GM21423 (cell line): Measurements from ENCODE around the gene DSTN.

Experiments
- ATAC-seq: cut with Tn5 transposase; IDR thresholded peaks from one replicate; pipeline ENCODE4 v1.9.1; 2021; ENCODE audit warnings: mild to moderate bottlenecking, moderate library complexity; ENCODE audit not compliant: unreplicated experiment

DSTN gene

DNA sequence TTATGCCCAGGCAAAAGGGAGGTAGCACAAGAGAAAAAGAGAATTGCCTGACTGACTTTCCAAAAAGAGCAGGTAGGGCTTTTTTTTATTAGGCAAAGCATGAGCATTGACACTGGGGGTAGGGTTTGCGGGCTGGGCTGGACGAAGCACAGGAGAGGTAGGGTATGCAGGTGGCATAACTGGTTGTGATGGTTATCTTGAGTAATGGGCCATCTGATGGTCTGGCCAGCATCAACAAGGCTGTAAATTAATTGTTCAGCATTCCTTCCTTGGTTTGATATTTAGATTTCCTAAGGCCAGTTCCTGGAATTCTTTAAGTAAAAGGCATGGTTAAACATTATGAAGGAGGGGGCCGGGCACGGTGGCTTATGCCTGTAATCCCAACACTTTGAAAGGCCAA is 24.7 kb upstream of the DSTN start:
- no peak for ATAC-seq

DNA sequence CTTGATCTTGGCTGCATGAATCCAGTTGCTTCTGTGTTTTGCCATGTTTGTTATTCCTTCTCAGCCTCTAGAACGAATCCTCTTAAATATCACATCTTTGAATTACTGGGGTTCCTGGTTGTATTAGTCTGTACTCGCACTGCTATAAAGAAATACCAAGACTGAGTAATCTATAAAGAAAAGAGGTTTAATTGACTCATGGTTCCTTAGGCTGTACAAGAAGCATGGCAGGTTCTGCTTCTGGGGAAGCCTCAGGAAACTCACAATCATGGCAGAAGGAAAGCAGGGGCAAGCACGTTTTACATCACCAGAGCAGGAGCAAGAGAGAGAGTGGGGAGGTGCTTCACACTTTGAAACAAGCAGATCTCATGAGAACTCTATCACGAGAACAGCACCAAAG is 20.7 kb upstream of the DSTN start:
- ATAC-seq = no peak

GRCh38 chr20:17555106-17555505 is 14.8 kb upstream of the DSTN start:
- ATAC-seq = no peak

- ATAC-seq = no peak
These were observed 12.8 kb upstream of the DSTN start for GRCh38 chr20:17556837-17557674.

DNA sequence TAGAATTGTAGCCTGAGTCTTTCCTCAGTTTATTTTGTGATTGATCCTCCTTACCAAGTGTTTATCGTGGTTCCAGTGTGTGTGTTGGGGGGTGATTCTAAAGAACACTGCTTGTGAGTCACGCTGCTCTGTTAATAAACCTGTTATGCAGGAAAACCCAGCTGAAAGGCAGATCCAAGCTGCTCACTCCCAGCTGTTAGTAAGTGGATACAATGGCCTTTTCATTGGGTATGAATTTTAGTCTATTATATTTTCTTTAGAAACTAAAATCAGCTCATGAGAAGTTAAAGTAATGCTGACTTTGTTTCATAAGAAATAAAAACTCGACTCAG is 12.2 kb upstream of the DSTN start:
- ATAC-seq = no peak

GRCh38 chr20:17558154-17558940 is 11.5 kb upstream of the DSTN start:
- ATAC-seq = no peak

DNA sequence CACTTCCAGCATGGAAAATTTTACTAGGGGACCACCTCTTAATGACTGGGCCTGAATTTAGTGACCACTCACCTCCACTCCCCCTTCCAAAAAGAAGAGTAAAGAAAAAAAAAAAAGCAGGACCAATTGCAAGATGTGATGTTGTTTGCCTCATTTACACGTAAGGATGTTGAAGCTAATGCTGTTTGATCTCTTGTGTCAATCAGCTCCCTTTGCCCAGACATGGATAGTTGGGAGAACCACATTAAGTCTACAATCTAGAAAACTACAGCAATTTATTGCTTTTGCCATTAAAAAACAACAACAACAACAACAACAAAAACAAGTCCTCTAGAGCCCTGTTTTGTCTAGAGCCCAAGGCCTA is 11.0 kb upstream of the DSTN start:
- ATAC-seq = no peak

GRCh38 chr20:17559338-17559737 is 10.5 kb upstream of the DSTN start:
- no peak for ATAC-seq

DNA sequence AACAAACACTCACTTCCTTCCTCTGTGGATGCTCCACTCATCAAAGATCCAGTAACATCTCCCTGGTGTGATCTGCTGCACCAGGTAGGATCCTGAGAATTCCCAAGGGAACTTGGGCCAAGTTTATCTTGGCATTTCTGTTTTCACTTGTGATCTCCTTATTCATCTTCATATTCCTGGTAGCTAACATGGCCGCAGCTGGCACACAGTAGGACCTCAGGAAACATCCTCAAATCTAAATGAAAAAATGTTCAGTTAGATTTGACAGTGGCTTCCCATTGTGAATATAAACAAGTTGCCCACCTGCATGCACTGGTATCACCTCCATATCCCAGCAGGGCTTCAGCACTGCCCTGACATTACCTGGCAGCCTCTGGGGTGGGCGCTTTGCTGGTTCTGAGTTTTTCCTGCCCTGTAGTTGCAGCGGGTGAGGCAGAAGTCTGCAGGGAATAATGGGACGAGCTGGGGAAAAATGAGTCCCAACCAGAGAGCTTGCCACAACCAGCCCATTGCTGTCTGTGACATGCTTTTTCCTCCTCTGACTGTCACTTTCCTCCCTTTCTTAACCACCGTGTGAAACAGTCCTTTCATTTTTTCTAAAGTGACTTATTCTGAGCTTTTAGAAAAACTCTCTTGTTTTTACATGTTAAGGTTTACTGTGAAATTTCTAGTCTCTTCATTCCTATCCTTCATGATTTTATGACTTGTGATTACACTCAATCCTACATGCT is 9.4 kb upstream of the DSTN start:
- ATAC-seq = no peak

DNA sequence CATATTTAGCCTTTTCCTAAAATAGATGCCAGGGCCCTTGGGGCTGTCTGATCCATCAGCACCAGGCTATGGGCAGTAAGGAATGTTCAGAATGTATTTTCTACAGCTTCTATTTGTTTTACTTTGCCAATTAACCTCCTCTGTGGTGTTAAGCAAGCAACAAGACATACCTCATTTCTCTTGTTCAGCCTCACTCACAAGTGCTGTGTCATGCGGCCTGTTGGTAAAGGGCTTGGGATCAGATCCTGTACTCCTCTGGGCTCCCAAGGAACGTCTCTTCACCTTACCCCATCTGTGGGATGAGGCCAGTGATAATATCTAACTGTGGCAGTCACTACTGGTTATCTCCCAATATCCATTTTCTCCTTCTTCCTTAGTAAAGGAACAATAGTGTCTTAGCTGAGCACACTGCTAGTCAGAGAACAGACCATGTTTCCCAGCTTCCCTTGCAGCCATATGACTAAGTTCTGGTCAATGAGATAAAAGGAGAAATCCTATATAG is 7.0 kb upstream of the DSTN start:
- no peak for ATAC-seq

- ATAC-seq = no peak
These were observed 4.6 kb upstream of the DSTN start for GRCh38 chr20:17565169-17565845.

GRCh38 chr20:17566345-17566744 is 3.5 kb upstream of the DSTN start:
- ATAC-seq = no peak

DNA sequence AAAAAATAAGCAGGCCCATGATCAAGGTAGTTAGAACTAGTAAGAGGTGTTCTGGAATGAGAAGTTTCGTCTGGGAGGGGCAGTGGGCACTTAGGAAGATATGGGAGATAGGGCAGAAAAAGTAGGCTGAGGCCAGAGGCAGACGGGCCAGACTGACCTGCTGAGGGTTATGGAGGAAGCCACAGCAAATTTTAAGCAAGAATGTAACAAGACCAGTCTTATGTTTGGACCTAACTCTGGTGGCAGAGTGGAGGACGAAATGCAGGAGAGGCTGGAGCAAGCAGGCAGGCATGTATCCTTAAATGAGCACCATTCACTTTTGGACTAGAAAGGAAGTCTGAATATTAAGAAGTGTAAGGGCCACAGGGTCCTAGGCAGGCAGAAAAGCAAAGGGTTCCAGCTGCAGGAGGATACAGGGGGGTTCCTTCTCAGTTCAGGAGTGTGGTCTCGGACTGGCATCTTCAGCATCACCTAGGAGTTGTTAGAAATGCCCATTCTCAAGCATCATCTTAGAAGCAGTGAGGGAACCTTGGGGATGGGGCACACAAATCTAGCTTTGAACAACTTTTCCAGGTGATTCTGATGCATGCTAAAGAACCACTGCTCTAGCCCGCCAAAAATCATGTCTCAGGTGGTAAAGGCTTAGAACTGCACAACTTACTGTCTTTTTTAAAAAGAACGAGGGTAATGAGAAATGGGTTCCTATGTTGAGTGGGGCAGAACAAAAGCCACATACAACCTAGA is 1.7 kb upstream of the DSTN start:
- ATAC-seq = no peak

- no peak for ATAC-seq
These were observed 828 bp upstream of the DSTN start for GRCh38 chr20:17568972-17569521.

- peak; percentile 33 for ATAC-seq
These were observed 675 bp downstream of the DSTN start for GRCh38 chr20:17570347-17571152.

DNA sequence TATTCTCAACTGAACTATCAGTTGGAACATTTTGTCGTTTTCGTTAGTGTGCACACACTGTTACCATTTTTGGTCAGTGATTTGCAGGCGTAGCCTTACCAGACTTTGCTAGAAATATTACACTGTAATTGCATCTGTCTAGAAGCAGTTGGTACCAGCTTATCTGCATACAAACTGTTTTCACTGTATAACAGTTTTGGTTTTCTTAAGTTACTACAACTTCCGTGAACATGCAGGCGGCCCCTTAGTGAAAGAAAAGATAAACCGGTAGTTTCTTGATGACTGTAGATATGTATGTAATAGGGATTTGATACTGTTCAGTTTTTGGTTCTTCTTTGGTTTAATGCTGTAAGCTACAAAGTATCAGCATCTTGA is 1.3 kb downstream of the DSTN start:
- no peak for ATAC-seq

GRCh38 chr20:17572034-17572638 is 2.3 kb downstream of the DSTN start:
- ATAC-seq = no peak

GRCh38 chr20:17573463-17573862 is 3.6 kb downstream of the DSTN start:
- no peak for ATAC-seq

DNA sequence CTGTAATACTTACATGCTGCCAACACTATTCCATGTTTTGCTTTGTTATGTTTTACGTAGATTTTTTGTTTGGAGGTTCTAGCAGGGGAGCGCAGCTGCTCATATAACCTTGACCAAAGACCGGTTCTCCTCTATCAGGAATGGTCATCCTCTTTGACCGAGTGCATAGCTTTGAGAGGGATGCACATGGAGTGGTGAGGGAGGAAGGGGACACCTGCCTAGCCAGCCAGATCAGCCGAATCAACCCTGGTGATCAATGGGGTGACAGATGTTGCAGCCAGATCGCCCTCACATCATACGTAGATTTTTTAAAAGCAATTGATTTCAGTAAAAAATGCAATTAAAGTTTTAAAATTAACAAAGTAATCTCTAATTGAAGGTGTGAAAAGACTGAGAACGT is 6.3 kb downstream of the DSTN start:
- no peak for ATAC-seq
